Daoy (cell line): Measurements from ENCODE around the gene KCNT2. TPM values are rescaled to one million over a fixed set of nuclear protein-coding genes. Genes with fewer than 3 reads are reported as not detected.
"Not testable (repeated sequence)": the region's sequence is repeated elsewhere in the genome, so short reads cannot be mapped to it uniquely, and the experiment has no call there.

ENCODE experiments used
- DNase-seq: peaks from one replicate; pipeline ENCODE4 v3.0.0-alpha.2; 2015; ENCODE audit warnings: low read depth
- total RNA-seq: library from RNA; depleted of rRNA; stranded (reverse); fragments of >200 nt; shearing (Covaris generic); gene quantifications from 2 replicates; pipeline ENCODE4 v1.2.3, GENCODE V29; 2014; rRNA removed

KCNT2 gene
- total RNA-seq: 0.34 and 1.0 TPM in 2 replicates

- DNase-seq: peak; percentile 65
Observed at GRCh38 chr1:196608390-196609369, at the start of gene KCNT2. Gene KCNT2, minus strand, starts transcription at chr1:196608440. Its CDS starts 131 bp downstream, at chr1:196608309.

- no peak for DNase-seq
Observed at GRCh38 chr1:196655494-196655893, 47.3 kb upstream of the KCNT2 start.

- no peak for DNase-seq
Observed at GRCh38 chr1:196655071-196655470, 46.8 kb upstream of the KCNT2 start.

- no peak for DNase-seq
Observed at GRCh38 chr1:196654271-196654670, 46.0 kb upstream of the KCNT2 start.

- peak; percentile 34 for DNase-seq
Observed at GRCh38 chr1:196651637-196652215, 43.5 kb upstream of the KCNT2 start, which contains the start of gene CFH. Gene CFH, plus strand, starts transcription at chr1:196652043. Its CDS starts 75 bp downstream, at chr1:196652118.

GRCh38 chr1:196651079-196651478, 42.8 kb upstream of the KCNT2 start:
- no peak for DNase-seq

GRCh38 chr1:196650403-196650802, 42.2 kb upstream of the KCNT2 start:
- DNase-seq: no peak

GRCh38 chr1:196649990-196650389, 41.8 kb upstream of the KCNT2 start:
- no peak for DNase-seq

- DNase-seq: no peak
Observed at GRCh38 chr1:196640976-196641375, 32.7 kb upstream of the KCNT2 start.

- DNase-seq: not testable (repeated sequence)
Observed at GRCh38 chr1:196639291-196639690, 31.1 kb upstream of the KCNT2 start.

- no peak for DNase-seq
Observed at GRCh38 chr1:196638466-196638865, 30.2 kb upstream of the KCNT2 start.

GRCh38 chr1:196637606-196638005, 29.4 kb upstream of the KCNT2 start:
- DNase-seq: no peak

- DNase-seq: no peak
Observed at GRCh38 chr1:196628838-196629237, 20.6 kb upstream of the KCNT2 start.

GRCh38 chr1:196623079-196623478, 14.8 kb upstream of the KCNT2 start:
- DNase-seq: no peak

- no peak for DNase-seq
Observed at GRCh38 chr1:196619721-196620120, 11.5 kb upstream of the KCNT2 start.

GRCh38 chr1:196611873-196612272, 3.6 kb upstream of the KCNT2 start:
- no peak for DNase-seq

- no peak for DNase-seq
Observed at GRCh38 chr1:196609370-196609737, 1.1 kb upstream of the KCNT2 start.

- peak; percentile 8 for DNase-seq
Observed at GRCh38 chr1:196607981-196608380, 259 bp downstream of the KCNT2 start.

- DNase-seq: no peak
Observed at GRCh38 chr1:196603651-196604050, 4.6 kb downstream of the KCNT2 start.

GRCh38 chr1:196598942-196599748, 9.1 kb downstream of the KCNT2 start:
- no peak for DNase-seq

- no peak for DNase-seq
Observed at GRCh38 chr1:196594700-196595099, 13.5 kb downstream of the KCNT2 start.

GRCh38 chr1:196593955-196594354, 14.3 kb downstream of the KCNT2 start:
- DNase-seq: no peak
